Cardiac ventricle fibroblast (primary cell): ENCODE data around the gene MRNIP. TPM values are rescaled to one million over a fixed set of nuclear protein-coding genes. Genes with fewer than 3 reads are reported as not detected.

Experiments
- total RNA-seq: library from RNA; depleted of rRNA; stranded (reverse); fragments of >200 nt; gene quantifications from 2 replicates; pipeline ENCODE4 v1.2.3, GENCODE V29; 2015

MRNIP gene, protein sequence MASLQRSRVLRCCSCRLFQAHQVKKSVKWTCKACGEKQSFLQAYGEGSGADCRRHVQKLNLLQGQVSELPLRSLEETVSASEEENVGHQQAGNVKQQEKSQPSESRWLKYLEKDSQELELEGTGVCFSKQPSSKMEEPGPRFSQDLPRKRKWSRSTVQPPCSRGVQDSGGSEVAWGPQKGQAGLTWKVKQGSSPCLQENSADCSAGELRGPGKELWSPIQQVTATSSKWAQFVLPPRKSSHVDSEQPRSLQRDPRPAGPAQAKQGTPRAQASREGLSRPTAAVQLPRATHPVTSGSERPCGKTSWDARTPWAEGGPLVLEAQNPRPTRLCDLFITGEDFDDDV
- total RNA-seq, result 11.9 and 14.2 TPM in 2 replicates

DNA sequence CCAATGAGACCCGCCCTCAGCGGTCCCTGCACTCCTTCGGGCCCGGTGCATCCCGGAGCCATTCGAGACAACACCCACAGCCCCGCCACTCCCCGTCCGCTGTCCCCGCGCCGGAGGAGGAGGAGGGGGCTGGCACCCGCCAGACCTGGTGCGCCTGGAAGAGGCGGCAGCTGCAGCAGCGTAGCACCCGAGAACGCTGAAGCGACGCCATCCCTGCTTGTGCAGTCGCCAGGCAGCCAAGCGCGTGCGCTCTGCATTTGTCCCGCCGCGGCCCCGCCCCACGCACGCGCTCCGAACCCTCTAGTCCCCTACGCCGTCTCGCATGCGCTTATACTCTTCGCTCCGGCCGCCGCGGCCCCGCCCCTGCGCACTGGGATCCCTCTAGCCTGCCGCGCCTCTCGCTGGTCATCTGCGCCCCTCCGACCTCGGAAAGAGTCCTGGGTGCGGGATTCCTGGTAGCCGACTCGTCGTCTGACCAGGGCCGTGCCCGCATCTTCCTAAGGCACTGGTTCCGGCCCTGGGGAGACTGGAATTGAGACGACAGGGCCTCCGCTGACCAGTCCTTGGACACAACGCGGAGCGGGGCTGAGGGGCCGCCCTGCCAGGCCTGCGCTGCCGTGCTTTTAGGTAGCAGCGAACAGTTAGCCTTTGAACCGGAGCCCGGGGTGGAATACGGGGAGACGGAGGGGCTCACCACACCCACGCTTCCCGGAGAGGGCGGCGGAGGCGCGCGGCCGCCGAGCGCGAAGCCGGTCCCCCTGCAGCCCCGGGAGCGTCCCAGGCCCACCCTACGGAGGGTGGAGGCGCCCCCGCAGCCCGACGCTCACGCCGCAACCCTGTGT, at the start of gene MRNIP:
Gene MRNIP (minus strand): TSS at position 232 of the 842 bp plus-strand sequence. CDS start 21 bp downstream, at position 211.

GRCh38 chr5:179907556-179908324, 49.1 kb upstream of the MRNIP start, which contains the start of gene TBC1D9B:
Gene TBC1D9B, minus strand, starts transcription at chr5:179907897. Its CDS starts 76 bp downstream, at chr5:179907821.

GRCh38 chr5:179820483-179821297, 37.9 kb downstream of the MRNIP start, which contains the start of gene SQSTM1:
Gene SQSTM1, plus strand, starts transcription at chr5:179820905. Its CDS starts 32 bp downstream, at chr5:179820937.

GRCh38 chr5:179806250-179807048, 52.2 kb downstream of the MRNIP start, which contains the start of gene MGAT4B:
Gene MGAT4B, minus strand, starts transcription at chr5:179806866. Its CDS starts 283 bp downstream, at chr5:179806583.

GRCh38 chr5:179793468-179794139, 65.0 kb downstream of the MRNIP start, which contains the start of gene LTC4S:
Gene LTC4S, plus strand, starts transcription at chr5:179793986. Its CDS starts 95 bp downstream, at chr5:179794081.

Other genes starting within 250 kb of the MRNIP start
- 138 and 149 TPM in 2 replicates for gene HNRNPH1, start 235.1 kb downstream of the MRNIP start, total RNA-seq
- not detected in 2 replicates for gene CBY3, start 177.8 kb downstream of the MRNIP start, total RNA-seq
- 380 and 446 TPM in 2 replicates for gene CANX, start 159.8 kb downstream of the MRNIP start, total RNA-seq
- gene MAML1, start 126.0 kb downstream of the MRNIP start, total RNA-seq, result 17.1 and 23.9 TPM in 2 replicates
- gene LTC4S, start 64.8 kb downstream of the MRNIP start, total RNA-seq, result 20.0 and 24.7 TPM in 2 replicates
- gene MGAT4B, start 52.0 kb downstream of the MRNIP start, total RNA-seq, result 120 and 157 TPM in 2 replicates
- 580 and 658 TPM in 2 replicates for gene SQSTM1, start 37.9 kb downstream of the MRNIP start, total RNA-seq
- 83.4 and 96.1 TPM in 2 replicates for gene TBC1D9B, start 49.1 kb upstream of the MRNIP start, total RNA-seq
- 36.2 and 41.4 TPM in 2 replicates for gene RNF130, start 212.9 kb upstream of the MRNIP start, total RNA-seq